Caco-2 (cell line): ENCODE measurements around the gene CCDC188. TPM values are rescaled to one million over a fixed set of nuclear protein-coding genes. Genes with fewer than 3 reads are reported as not detected.

Experiments used
- BruUV-seq: library from RNA; stranded (reverse); fragments of 400-500 nt; replicated peaks from 2 replicates; lab custom pipeline; 2021; lab: Mats Ljungman, UMichigan
- CTCF ChIA-PET: fragments of 300-600 bp; sonication (Branson Sonifier 250); formaldehyde crosslinking; loops from one replicate; lab custom pipeline; 2022; ENCODE audit warnings: antibody characterized with exemption; lab: Charles Lee
- POLR2A ChIA-PET: fragments of 300-600 bp; sonication (Branson Sonifier 250); formaldehyde crosslinking; loops from one replicate; lab custom pipeline; 2022; ENCODE audit warnings: antibody characterized with exemption; lab: Charles Lee
- DNase-seq, 2 experiments: peaks; one replicate each; pipeline versions ENCODE4 v3.0.0 to v3.0.0-alpha.2; 2020 to 2022
- H3K27me3 ChIP-seq: replicated peaks from 2 replicates; pipeline ENCODE4 v1.6.0; 2011; ENCODE audit warnings: low read length; ENCODE audit not compliant: control insufficient read depth, insufficient read depth
- H3K36me3 ChIP-seq: 2 replicates; pipeline ENCODE4 v1.5.1; 2011; ENCODE audit warnings: low read length; ENCODE audit not compliant: control insufficient read depth, insufficient read depth
- H3K4me1 ChIP-seq: fragments of 250-450 bp; sonication (Bioruptor Pico); 2 replicates; pipeline ENCODE4 v1.5.1; 2020; ENCODE audit warnings: mild to moderate bottlenecking
- H3K4me3 ChIP-seq: 2 replicates; pipeline ENCODE4 v1.5.1; 2011; ENCODE audit warnings: low read depth, mild to moderate bottlenecking, control low read depth, low read length
- H3K9me3 ChIP-seq: fragments of 250-450 bp; sonication (Bioruptor Pico); 2 replicates; pipeline ENCODE4 v1.5.1; 2020; ENCODE audit warnings: mild to moderate bottlenecking, moderate library complexity
- H3K27ac Mint-ChIP-seq: one replicate; pipeline ENCODE4 v1.8.0; 2022; ENCODE audit warnings: mixed read lengths; ENCODE audit not compliant: unreplicated experiment
- H3K27me3 Mint-ChIP-seq: one replicate; pipeline ENCODE4 v1.8.0; 2022; ENCODE audit warnings: mixed read lengths; ENCODE audit not compliant: insufficient read depth, unreplicated experiment
- H3K36me3 Mint-ChIP-seq: one replicate; pipeline ENCODE4 v1.8.0; 2022; ENCODE audit warnings: mild to moderate bottlenecking, mixed read lengths; ENCODE audit not compliant: insufficient read depth, unreplicated experiment
- H3K4me1 Mint-ChIP-seq: one replicate; pipeline ENCODE4 v1.8.0; 2022; ENCODE audit warnings: low read depth, mixed read lengths; ENCODE audit not compliant: unreplicated experiment
- H3K4me3 Mint-ChIP-seq: one replicate; pipeline ENCODE4 v1.8.0; 2022; ENCODE audit warnings: mild to moderate bottlenecking, moderate library complexity, mixed read lengths; ENCODE audit not compliant: unreplicated experiment
- H3K9me3 Mint-ChIP-seq: one replicate; pipeline ENCODE4 v1.8.0; 2022; ENCODE audit warnings: mixed read lengths; ENCODE audit not compliant: unreplicated experiment
- intact Hi-C: fragments of 100-400 bp; cut with micrococcal nuclease; formaldehyde crosslinking; loops from one replicate; pipeline ENCODE4 v1.10.0; 2022; ENCODE audit not compliant: unreplicated experiment
- total RNA-seq: library from RNA; stranded (reverse); gene quantifications from 2 replicates; pipeline ENCODE4 v1.2.3, GENCODE V29; 2022
- TF ChIP-seq, protein P1 (sequence below), 2 experiments: fragments of 200-600 bp in 1 of 2; IDR thresholded peaks; 1 replicate in 1 of 2; 2 replicates in 1 of 2; pipeline versions ENCODE4 v1.5.1 to v1.8.0; 2011 to 2022; ENCODE audit warnings: antibody characterized with exemption in 1 of 2, control low read depth in 1 of 2, inconsistent platforms in 1 of 2, low read depth in 1 of 2, low read length in 1 of 2, mild to moderate bottlenecking in 1 of 2, moderate library complexity in 1 of 2; ENCODE audit not compliant: insufficient read depth in 1 of 2, severe bottlenecking in 1 of 2, unreplicated experiment in 1 of 2

CCDC188 gene
- total RNA-seq, 1 experiment from 2014 or later: not detected

DNA sequence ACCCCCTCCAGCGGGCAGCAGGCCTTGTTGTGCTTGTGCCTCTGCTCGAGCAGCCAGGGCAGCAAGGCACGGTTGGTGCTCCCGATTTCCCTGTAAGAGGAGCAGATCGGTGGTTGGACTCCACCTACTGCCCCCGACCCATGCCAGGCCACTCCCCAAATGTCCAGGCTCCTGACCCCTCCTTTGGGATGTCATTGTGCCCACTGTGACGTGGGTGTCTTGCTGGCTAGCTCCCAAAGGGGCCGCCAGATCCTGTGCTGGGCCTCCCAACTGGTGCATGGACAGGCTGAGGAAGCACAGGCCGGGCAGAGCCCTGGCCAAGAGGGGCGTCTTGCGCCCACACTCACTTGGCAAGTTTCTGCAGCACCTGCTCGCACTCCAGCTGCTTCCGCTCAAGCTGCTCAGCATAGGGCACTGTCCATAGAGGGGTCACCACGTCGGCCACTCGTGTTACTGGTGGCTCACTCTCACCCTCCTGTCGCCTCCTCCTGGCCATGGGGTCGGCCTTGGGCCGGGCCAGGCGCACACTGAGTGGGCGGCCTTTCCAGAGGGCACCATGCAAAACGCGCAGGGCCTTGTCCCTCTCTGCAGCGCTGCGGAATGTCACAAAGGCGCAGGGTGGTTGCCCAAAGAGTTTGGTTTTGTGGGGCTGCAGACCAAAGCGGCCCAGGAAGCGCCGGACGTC is 35.0 kb downstream of the CCDC188 start, which contains the start of gene RANBP1:
Gene RANBP1 (plus strand): TSS at position 414 of the 685 bp plus-strand sequence. CDS start 81 bp downstream, at position 495.
- no peak for DNase-seq
- H3K4me1 ChIP-seq: peaks cover 22% of the 10 kb centered on the region
- Mint-ChIP-seq H3K27ac (peak within 1 kb of the TSS; percentile 87), H3K36me3 (peaks cover 90% of the 10 kb centered on the region), H3K27me3 (no peaks in the 10 kb centered on the region), H3K4me1 (peaks cover 6% of the 10 kb centered on the region), H3K9me3 (no peaks in the 10 kb centered on the region), H3K4me3 (peak within 1 kb of the TSS; percentile 81)
- TF ChIP-seq, protein P1, sequence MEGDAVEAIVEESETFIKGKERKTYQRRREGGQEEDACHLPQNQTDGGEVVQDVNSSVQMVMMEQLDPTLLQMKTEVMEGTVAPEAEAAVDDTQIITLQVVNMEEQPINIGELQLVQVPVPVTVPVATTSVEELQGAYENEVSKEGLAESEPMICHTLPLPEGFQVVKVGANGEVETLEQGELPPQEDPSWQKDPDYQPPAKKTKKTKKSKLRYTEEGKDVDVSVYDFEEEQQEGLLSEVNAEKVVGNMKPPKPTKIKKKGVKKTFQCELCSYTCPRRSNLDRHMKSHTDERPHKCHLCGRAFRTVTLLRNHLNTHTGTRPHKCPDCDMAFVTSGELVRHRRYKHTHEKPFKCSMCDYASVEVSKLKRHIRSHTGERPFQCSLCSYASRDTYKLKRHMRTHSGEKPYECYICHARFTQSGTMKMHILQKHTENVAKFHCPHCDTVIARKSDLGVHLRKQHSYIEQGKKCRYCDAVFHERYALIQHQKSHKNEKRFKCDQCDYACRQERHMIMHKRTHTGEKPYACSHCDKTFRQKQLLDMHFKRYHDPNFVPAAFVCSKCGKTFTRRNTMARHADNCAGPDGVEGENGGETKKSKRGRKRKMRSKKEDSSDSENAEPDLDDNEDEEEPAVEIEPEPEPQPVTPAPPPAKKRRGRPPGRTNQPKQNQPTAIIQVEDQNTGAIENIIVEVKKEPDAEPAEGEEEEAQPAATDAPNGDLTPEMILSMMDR (IDR thresholded peaks at IDR 0.05; ENCODE audit: insufficient read depth in 1 of 2, low read depth in 1 of 2, low read length in 1 of 2, severe bottlenecking in 1 of 2, unreplicated experiment in 1 of 2): no peak
- no TSS peak for BruUV-seq
- H3K9me3 ChIP-seq: no peaks in the 10 kb centered on the region; the same call in 1 of the 2 replicates
- intact Hi-C loops: loop anchor here (10.0 kb wide), 1 partner anchor 151 kb away; no protein-coding TSS in a partner anchor
- peak within 1 kb of the TSS; percentile 81 for H3K4me3 ChIP-seq
- peaks cover 5% of the 10 kb centered on the region for H3K36me3 ChIP-seq
- POLR2A ChIA-PET: interaction anchor here (0.6 kb wide), 1 partner anchor 37 kb away, joined by 4 read pairs; no protein-coding TSS in a partner anchor
- CTCF ChIA-PET: interaction anchor here (1.4 kb wide), 1 partner anchor 153 kb away, joined by 3 read pairs; no protein-coding TSS in a partner anchor
- H3K27me3 ChIP-seq: no peaks in the 10 kb centered on the region

DNA sequence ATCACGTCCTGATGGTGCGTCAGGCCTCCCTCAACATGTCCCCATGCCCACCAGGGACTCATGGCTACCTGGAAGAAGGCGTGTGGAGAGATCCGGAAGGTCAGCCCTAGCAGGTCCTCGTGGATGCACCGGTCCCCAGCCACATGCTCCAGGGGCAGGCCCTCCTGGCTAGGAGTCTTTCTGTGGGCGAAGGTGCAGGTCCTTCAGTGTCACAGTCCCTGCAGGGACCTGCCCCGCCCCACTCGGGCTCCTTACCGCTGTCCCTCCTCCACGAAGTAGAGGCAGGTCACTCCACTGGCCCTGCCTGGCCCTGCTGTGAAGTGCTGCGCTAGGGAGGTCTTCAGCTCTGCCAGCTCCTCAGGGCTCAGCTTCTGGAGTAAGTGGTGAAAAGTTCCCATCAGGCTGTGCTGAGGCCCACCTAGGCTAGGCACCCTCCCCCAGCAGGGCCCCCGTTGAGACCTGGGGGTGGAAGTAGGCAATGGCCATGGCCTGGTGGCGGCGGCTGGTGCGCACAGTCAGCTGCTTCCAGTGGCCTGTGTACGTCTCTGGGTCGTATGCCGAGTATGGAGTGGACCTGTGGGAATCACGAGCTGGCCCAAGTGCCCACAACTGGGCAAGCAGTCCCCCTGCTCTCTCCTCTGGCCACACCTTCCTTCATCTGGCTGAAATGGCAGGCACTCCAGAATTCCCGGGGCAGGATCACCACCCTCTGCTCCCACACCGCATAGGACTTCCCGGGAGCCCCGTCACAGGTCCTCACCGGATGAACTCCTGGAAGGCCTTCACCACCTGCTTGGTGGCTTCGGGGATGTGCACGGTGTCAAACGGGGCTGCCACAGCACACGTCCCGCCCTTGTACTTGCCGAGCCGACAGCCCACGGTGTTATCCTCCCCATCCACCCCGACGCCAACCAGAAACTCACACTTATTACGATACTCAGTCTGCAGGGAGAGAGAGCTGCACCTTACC is 36.1 kb downstream of the CCDC188 start:
- intact Hi-C loops: loop anchor here (10.0 kb wide), 1 partner anchor 150 kb away; no protein-coding TSS in a partner anchor
- no peaks in the 10 kb centered on the region for H3K27me3 ChIP-seq
- DNase-seq: no peak
- peaks cover 4% of the 10 kb centered on the region for H3K36me3 ChIP-seq
- H3K9me3 ChIP-seq: no peaks in the 10 kb centered on the region; the same call in 1 of the 2 replicates
- peaks cover 21% of the 10 kb centered on the region for H3K4me1 ChIP-seq
- Mint-ChIP-seq H3K4me3 (peak overlapping the region; percentile 81), H3K9me3 (no peaks in the 10 kb centered on the region), H3K27ac (peak overlapping the region; percentile 81), H3K4me1 (peaks cover 6% of the 10 kb centered on the region), H3K36me3 (peaks cover 90% of the 10 kb centered on the region), H3K27me3 (no peaks in the 10 kb centered on the region)
- ChIA-PET POLR2A (no interaction called here), CTCF (interaction anchor here (0.5 to 1.1 kb wide), 2 partner anchors 12 to 65 kb away, joined by 3 read pairs; no protein-coding TSS in a partner anchor)
- no TSS peak for BruUV-seq
- TF ChIP-seq, protein P1 (IDR thresholded peaks at IDR 0.05; ENCODE audit: insufficient read depth in 1 of 2, low read depth in 1 of 2, low read length in 1 of 2, severe bottlenecking in 1 of 2, unreplicated experiment in 1 of 2): no peak
- H3K4me3 ChIP-seq: no peak overlapping the region
